Stomach (tissue), 4 donors: ENCODE data around the gene PDIA5.

ENCODE experiments used
- EP300 ChIP-seq: sonication (generic); formaldehyde crosslinking; IDR thresholded peaks from one replicate; pipeline ENCODE4 v1.6.1; 2017; ENCODE audit warnings: antibody characterized with exemption
- POLR2A ChIP-seq, 4 donors: fragments of 450-650 bp; IDR thresholded peaks; one replicate each; pipeline ENCODE4 v1.6.1; 2016; ENCODE audit warnings: antibody characterized with exemption in 4 of 4, control low read depth in 2 of 4, mild to moderate bottlenecking in 1 of 4, moderate library complexity in 1 of 4
- TF ChIP-seq, protein P1 (sequence below), 7 experiments: fragments of 450-650 bp in 4 of 7; fragments of 200-600 bp in 3 of 7; sonication (generic) in 3 of 7; IDR thresholded peaks; one replicate each; pipeline ENCODE4 v1.5.1; 2016 to 2019; ENCODE audit warnings: antibody characterized with exemption in 7 of 7, control low read depth in 2 of 7, mild to moderate bottlenecking in 1 of 7

DNA sequence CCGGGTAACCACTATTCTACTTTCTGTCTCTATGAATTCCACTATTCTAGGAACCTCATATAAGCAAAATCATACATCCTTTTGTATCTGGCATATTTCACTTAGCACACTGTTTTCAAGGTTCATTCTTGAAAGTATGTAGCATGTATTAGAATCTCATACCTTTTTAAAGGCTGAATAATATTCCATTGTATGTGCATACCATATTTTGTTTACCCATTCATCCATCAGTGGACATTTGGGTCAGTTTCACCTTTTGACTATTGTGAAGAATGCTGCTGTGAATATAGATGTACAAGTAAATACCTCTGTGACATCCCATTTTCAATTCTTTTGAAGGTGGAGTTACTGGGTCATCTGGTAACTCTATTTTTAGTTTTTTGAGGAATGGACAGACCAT lies 98.3 kb downstream of the PDIA5 start:
- no peak for TF ChIP-seq POLR2A (IDR thresholded peaks at IDR 0.05)
- TF ChIP-seq, protein P1, sequence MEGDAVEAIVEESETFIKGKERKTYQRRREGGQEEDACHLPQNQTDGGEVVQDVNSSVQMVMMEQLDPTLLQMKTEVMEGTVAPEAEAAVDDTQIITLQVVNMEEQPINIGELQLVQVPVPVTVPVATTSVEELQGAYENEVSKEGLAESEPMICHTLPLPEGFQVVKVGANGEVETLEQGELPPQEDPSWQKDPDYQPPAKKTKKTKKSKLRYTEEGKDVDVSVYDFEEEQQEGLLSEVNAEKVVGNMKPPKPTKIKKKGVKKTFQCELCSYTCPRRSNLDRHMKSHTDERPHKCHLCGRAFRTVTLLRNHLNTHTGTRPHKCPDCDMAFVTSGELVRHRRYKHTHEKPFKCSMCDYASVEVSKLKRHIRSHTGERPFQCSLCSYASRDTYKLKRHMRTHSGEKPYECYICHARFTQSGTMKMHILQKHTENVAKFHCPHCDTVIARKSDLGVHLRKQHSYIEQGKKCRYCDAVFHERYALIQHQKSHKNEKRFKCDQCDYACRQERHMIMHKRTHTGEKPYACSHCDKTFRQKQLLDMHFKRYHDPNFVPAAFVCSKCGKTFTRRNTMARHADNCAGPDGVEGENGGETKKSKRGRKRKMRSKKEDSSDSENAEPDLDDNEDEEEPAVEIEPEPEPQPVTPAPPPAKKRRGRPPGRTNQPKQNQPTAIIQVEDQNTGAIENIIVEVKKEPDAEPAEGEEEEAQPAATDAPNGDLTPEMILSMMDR (IDR thresholded peaks at IDR 0.05) = no peak
- no peak for TF ChIP-seq EP300
